Effector memory CD8-positive, alpha-beta T cell (primary cell): ENCODE results near the gene AMIGO2.
"Not testable (repeated sequence)": the region's sequence is repeated elsewhere in the genome, so short reads cannot be mapped to it uniquely, and the experiment has no call there.

Experiments used
- ATAC-seq: fragments of 150-1000 bp; cut with Tn5 transposase; replicated peaks from 2 replicates; pipeline ENCODE4 v1.10.0; 2021; ENCODE audit warnings: mild to moderate bottlenecking, moderate library complexity
- DNase-seq, 3 experiments: peaks; one replicate each; pipeline ENCODE4 v3.0.0; 2021
- H3K27ac Mint-ChIP-seq, 2 donors: one replicate each; pipeline ENCODE4 v1.8.0; 2022; ENCODE audit warnings: mild to moderate bottlenecking in 2 of 2, mixed read lengths in 2 of 2, moderate library complexity in 2 of 2
- H3K27me3 Mint-ChIP-seq, 2 donors: one replicate each; pipeline ENCODE4 v1.8.0; 2022; ENCODE audit warnings: mixed read lengths in 2 of 2
- H3K36me3 Mint-ChIP-seq: one replicate; pipeline ENCODE4 v1.8.0; 2022; ENCODE audit warnings: mild to moderate bottlenecking, moderate library complexity, mixed read lengths; ENCODE audit not compliant: insufficient read depth
- H3K4me1 Mint-ChIP-seq, 2 donors: one replicate each; pipeline ENCODE4 v1.8.0; 2022; ENCODE audit warnings: low read depth in 2 of 2, mixed read lengths in 2 of 2
- H3K4me3 Mint-ChIP-seq, 2 donors: one replicate each; pipeline ENCODE4 v1.8.0; 2022; ENCODE audit warnings: mild to moderate bottlenecking in 2 of 2, mixed read lengths in 2 of 2, moderate library complexity in 2 of 2
- H3K9me3 Mint-ChIP-seq, 2 donors: one replicate each; pipeline ENCODE4 v1.8.0; 2022; ENCODE audit warnings: mixed read lengths in 2 of 2

The AMIGO2 gene

GRCh38 chr12:47075192-47076084, 4.3 kb downstream of the AMIGO2 start:
- peaks cover 16 to 36% of the 10 kb centered on the region in 2 donors for H3K4me1 Mint-ChIP-seq

GRCh38 chr12:47074757-47075156, 5.0 kb downstream of the AMIGO2 start:
- H3K36me3 Mint-ChIP-seq: peaks cover 8% of the 10 kb centered on the region
- no peak overlapping the region for H3K27ac Mint-ChIP-seq
- ATAC-seq (no peak), DNase-seq (no peak)
- H3K4me1 Mint-ChIP-seq: peaks cover 14 to 33% of the 10 kb centered on the region in 2 donors
- H3K4me3 Mint-ChIP-seq: no peak overlapping the region
- no peaks in the 10 kb centered on the region for H3K9me3 Mint-ChIP-seq
- H3K27me3 Mint-ChIP-seq: no peaks in the 10 kb centered on the region

More at GRCh38 chr12:47075192-47076084, 4.3 kb downstream of the AMIGO2 start:
- Mint-ChIP-seq H3K4me3 (no peak overlapping the region), H3K9me3 (no peaks in the 10 kb centered on the region), H3K27ac (no peak overlapping the region), H3K27me3 (no peaks in the 10 kb centered on the region), H3K36me3 (peaks cover 13% of the 10 kb centered on the region)
- ATAC-seq: no peak
- DNase-seq: no peak

GRCh38 chr12:47073951-47074350, 5.8 kb downstream of the AMIGO2 start:
- no peak overlapping the region for H3K27ac Mint-ChIP-seq
- ATAC-seq: no peak
- no peak overlapping the region for H3K4me3 Mint-ChIP-seq
- DNase-seq: no peak
- H3K27me3 Mint-ChIP-seq: no peaks in the 10 kb centered on the region
- H3K36me3 Mint-ChIP-seq: peaks cover 4% of the 10 kb centered on the region
- peaks cover 8 to 28% of the 10 kb centered on the region in 2 donors for H3K4me1 Mint-ChIP-seq
- no peaks in the 10 kb centered on the region for H3K9me3 Mint-ChIP-seq

GRCh38 chr12:47071241-47071852, 8.4 kb downstream of the AMIGO2 start:
- Mint-ChIP-seq H3K9me3 (no peaks in the 10 kb centered on the region), H3K27ac (no peak overlapping the region), H3K27me3 (no peaks in the 10 kb centered on the region), H3K4me1 (peaks cover 5 to 6% of the 10 kb centered on the region in 2 donors), H3K4me3 (no peak overlapping the region), H3K36me3 (no peaks in the 10 kb centered on the region)
- ATAC-seq (peak; percentile 46), DNase-seq (no peak)

- no peak for ATAC-seq
- Mint-ChIP-seq H3K27ac (no peak overlapping the region), H3K9me3 (no peaks in the 10 kb centered on the region)
Measured at GRCh38 chr12:47070310-47070709, 9.4 kb downstream of the AMIGO2 start.

GRCh38 chr12:47068539-47068938, 11.2 kb downstream of the AMIGO2 start:
- H3K27ac Mint-ChIP-seq: no peak overlapping the region
- no peaks in the 10 kb centered on the region for H3K27me3 Mint-ChIP-seq
- no peaks in the 10 kb centered on the region for H3K36me3 Mint-ChIP-seq
- H3K4me3 Mint-ChIP-seq: no peak overlapping the region
- H3K9me3 Mint-ChIP-seq: no peaks in the 10 kb centered on the region
- DNase-seq: no peak
- no peak for ATAC-seq
- no peaks in the 10 kb centered on the region for H3K4me1 Mint-ChIP-seq

More at GRCh38 chr12:47070310-47070709, 9.4 kb downstream of the AMIGO2 start:
- no peak for DNase-seq
- H3K4me1 Mint-ChIP-seq: no peaks in the 10 kb centered on the region
- no peak overlapping the region for H3K4me3 Mint-ChIP-seq
- H3K27me3 Mint-ChIP-seq: no peaks in the 10 kb centered on the region
- no peaks in the 10 kb centered on the region for H3K36me3 Mint-ChIP-seq

GRCh38 chr12:47067771-47068431, 11.9 kb downstream of the AMIGO2 start:
- Mint-ChIP-seq H3K4me1 (no peaks in the 10 kb centered on the region), H3K27me3 (no peaks in the 10 kb centered on the region), H3K9me3 (no peaks in the 10 kb centered on the region), H3K27ac (no peak overlapping the region), H3K4me3 (no peak overlapping the region), H3K36me3 (no peaks in the 10 kb centered on the region)
- DNase-seq: no peak
- ATAC-seq: no peak

GRCh38 chr12:47067176-47067575, 12.6 kb downstream of the AMIGO2 start:
- no peak for DNase-seq
- Mint-ChIP-seq H3K27ac (peak overlapping the region in 1 of 2 donors; percentile 38), H3K9me3 (no peaks in the 10 kb centered on the region), H3K4me3 (no peak overlapping the region), H3K27me3 (no peaks in the 10 kb centered on the region), H3K36me3 (no peaks in the 10 kb centered on the region), H3K4me1 (no peaks in the 10 kb centered on the region)
- no peak for ATAC-seq

GRCh38 chr12:47066278-47067025, 13.3 kb downstream of the AMIGO2 start:
- H3K36me3 Mint-ChIP-seq: no peaks in the 10 kb centered on the region
- ATAC-seq (no peak), DNase-seq (no peak)
- no peaks in the 10 kb centered on the region for H3K4me1 Mint-ChIP-seq
- H3K27ac Mint-ChIP-seq: peak overlapping the region in 1 of 2 donors; percentile 38
- no peaks in the 10 kb centered on the region for H3K9me3 Mint-ChIP-seq
- H3K27me3 Mint-ChIP-seq: no peaks in the 10 kb centered on the region
- no peak overlapping the region for H3K4me3 Mint-ChIP-seq

GRCh38 chr12:47065546-47065945, 14.2 kb downstream of the AMIGO2 start:
- H3K9me3 Mint-ChIP-seq: no peaks in the 10 kb centered on the region
- H3K36me3 Mint-ChIP-seq: no peaks in the 10 kb centered on the region
- no peak overlapping the region for H3K27ac Mint-ChIP-seq
- no peaks in the 10 kb centered on the region for H3K4me1 Mint-ChIP-seq
- no peak overlapping the region for H3K4me3 Mint-ChIP-seq
- DNase-seq: no peak
- ATAC-seq: no peak
- no peaks in the 10 kb centered on the region for H3K27me3 Mint-ChIP-seq

GRCh38 chr12:47058640-47059039, 21.1 kb downstream of the AMIGO2 start:
- H3K4me1 Mint-ChIP-seq, ATAC-seq, H3K9me3 Mint-ChIP-seq, H3K36me3 Mint-ChIP-seq, H3K4me3 Mint-ChIP-seq, DNase-seq, H3K27ac Mint-ChIP-seq: not testable (repeated sequence)
- H3K27me3 Mint-ChIP-seq: peaks cover 0 to 12% of the 10 kb centered on the region in 2 donors

- not testable (repeated sequence) for H3K4me3 Mint-ChIP-seq, H3K9me3 Mint-ChIP-seq, DNase-seq, ATAC-seq, H3K27ac Mint-ChIP-seq, H3K4me1 Mint-ChIP-seq, H3K36me3 Mint-ChIP-seq
- H3K27me3 Mint-ChIP-seq: peaks cover 0 to 12% of the 10 kb centered on the region in 2 donors
Measured at GRCh38 chr12:47056944-47057343, 22.8 kb downstream of the AMIGO2 start.

- H3K27me3 Mint-ChIP-seq: peaks cover 0 to 12% of the 10 kb centered on the region in 2 donors
- ATAC-seq, H3K27ac Mint-ChIP-seq, H3K4me1 Mint-ChIP-seq, H3K36me3 Mint-ChIP-seq, H3K4me3 Mint-ChIP-seq, H3K9me3 Mint-ChIP-seq, DNase-seq: not testable (repeated sequence)
Measured at GRCh38 chr12:47055856-47056255, 23.9 kb downstream of the AMIGO2 start.
